A673 (cell line): ENCODE results near the gene EFCAB11.

ENCODE experiments used
- EZH2 ChIP-seq: fragments of 200-600 bp; sonication (generic); IDR thresholded peaks from 2 replicates; pipeline ENCODE4 v1.6.1; 2017; ENCODE audit warnings: borderline replicate concordance, low read depth, mild to moderate bottlenecking, mixed read lengths, antibody characterized with exemption, low read length; ENCODE audit not compliant: poor library complexity, severe bottlenecking
- TF ChIP-seq, protein P1 (sequence below): fragments of 300-800, 200-600 bp; sonication (generic); conservative IDR thresholded peaks from 2 replicates; pipeline ENCODE4 v1.5.1; 2017; ENCODE audit warnings: low read depth, mild to moderate bottlenecking, antibody characterized with exemption, low read length, moderate library complexity, mixed read lengths

DNA sequence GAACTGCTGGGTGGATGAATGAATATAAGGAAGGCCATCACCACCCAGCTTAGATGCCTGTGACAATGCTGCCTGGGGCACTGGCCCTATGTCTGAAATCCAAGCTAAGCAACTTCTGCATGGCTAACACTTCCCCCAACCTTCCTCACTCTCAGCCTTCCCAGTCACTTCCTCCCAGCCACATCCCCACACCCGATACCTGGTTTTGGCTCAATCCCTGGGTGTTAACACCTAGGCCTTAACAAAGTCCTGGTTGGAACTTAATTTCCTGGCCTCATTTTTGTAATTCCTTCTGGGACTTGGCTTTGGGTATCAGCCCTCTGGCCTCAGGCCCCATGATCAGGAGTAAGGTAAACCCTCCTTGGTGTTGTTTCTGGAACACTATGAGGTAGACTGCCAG lies 110.0 kb downstream of the EFCAB11 start:
- TF ChIP-seq, protein P1, sequence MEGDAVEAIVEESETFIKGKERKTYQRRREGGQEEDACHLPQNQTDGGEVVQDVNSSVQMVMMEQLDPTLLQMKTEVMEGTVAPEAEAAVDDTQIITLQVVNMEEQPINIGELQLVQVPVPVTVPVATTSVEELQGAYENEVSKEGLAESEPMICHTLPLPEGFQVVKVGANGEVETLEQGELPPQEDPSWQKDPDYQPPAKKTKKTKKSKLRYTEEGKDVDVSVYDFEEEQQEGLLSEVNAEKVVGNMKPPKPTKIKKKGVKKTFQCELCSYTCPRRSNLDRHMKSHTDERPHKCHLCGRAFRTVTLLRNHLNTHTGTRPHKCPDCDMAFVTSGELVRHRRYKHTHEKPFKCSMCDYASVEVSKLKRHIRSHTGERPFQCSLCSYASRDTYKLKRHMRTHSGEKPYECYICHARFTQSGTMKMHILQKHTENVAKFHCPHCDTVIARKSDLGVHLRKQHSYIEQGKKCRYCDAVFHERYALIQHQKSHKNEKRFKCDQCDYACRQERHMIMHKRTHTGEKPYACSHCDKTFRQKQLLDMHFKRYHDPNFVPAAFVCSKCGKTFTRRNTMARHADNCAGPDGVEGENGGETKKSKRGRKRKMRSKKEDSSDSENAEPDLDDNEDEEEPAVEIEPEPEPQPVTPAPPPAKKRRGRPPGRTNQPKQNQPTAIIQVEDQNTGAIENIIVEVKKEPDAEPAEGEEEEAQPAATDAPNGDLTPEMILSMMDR, result no peak
- TF ChIP-seq EZH2, result no peak
